ENCODE measurements around the gene LAMA3. TPM values are rescaled to one million over a fixed set of nuclear protein-coding genes. Genes with fewer than 3 reads are reported as not detected.

LAMA3 gene
- total RNA-seq, 2 donors from 2014 or later: 0.58 to 1.3 TPM

DNA sequence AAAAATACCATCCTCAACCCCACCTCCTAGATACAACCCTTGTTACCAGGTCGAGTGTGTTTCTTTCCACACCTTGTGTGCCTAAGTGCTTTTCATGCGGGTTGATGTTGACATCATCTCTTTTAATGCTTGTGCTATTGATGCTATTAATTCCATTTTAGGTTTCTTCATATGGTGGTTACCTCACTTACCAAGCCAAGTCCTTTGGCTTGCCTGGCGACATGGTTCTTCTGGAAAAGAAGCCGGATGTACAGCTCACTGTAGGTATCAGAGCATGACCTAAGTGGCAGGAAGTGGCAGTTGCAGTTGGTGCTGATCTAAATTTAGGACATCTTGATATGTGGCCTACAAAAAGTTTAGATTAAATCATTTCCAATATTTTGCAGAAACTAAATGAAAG is 175.4 kb downstream of the LAMA3 start:
- Mint-ChIP-seq H3K27me3 (ENCODE audit: insufficient read depth) (peaks cover 2% of the 10 kb centered on the region), H3K4me1 (peaks cover 9% of the 10 kb centered on the region), H3K4me3 (no peak overlapping the region), H3K36me3 (ENCODE audit: low read depth) (no peaks in the 10 kb centered on the region), H3K27ac (no peak overlapping the region), H3K9me3 (no peaks in the 10 kb centered on the region)
- Histone ChIP-seq H3K4me3 (ENCODE audit: low read length) (no peak overlapping the region), H3K27me3 (ENCODE audit: control insufficient read depth, insufficient read depth, low read length, poor library complexity, severe bottlenecking) (no peaks in the 10 kb centered on the region), H3K9ac (ENCODE audit: extremely low read depth, low read length, poor library complexity, severe bottlenecking) (no peak overlapping the region), H3K36me3 (ENCODE audit: control insufficient read depth, insufficient read depth, low read length) (no peaks in the 10 kb centered on the region), H3K27ac (ENCODE audit: low read depth, low read length) (no peak overlapping the region), H3K9me3 (ENCODE audit: control insufficient read depth, low read length) (no peaks in the 10 kb centered on the region), H3K4me1 (ENCODE audit: control insufficient read depth, insufficient read depth, low read length) (no peaks in the 10 kb centered on the region)
- TF ChIP-seq, protein P1, sequence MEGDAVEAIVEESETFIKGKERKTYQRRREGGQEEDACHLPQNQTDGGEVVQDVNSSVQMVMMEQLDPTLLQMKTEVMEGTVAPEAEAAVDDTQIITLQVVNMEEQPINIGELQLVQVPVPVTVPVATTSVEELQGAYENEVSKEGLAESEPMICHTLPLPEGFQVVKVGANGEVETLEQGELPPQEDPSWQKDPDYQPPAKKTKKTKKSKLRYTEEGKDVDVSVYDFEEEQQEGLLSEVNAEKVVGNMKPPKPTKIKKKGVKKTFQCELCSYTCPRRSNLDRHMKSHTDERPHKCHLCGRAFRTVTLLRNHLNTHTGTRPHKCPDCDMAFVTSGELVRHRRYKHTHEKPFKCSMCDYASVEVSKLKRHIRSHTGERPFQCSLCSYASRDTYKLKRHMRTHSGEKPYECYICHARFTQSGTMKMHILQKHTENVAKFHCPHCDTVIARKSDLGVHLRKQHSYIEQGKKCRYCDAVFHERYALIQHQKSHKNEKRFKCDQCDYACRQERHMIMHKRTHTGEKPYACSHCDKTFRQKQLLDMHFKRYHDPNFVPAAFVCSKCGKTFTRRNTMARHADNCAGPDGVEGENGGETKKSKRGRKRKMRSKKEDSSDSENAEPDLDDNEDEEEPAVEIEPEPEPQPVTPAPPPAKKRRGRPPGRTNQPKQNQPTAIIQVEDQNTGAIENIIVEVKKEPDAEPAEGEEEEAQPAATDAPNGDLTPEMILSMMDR (conservative IDR thresholded peaks at IDR 0.05): no peak
- 91 to 100% methylated on average over 2 to 4 of the region's 4 CpGs for WGBS, 2 experiments (ENCODE audit: insufficient coverage in 1 of 2, insufficient read length in 1 of 2)
- no peak for DNase-seq

DNA sequence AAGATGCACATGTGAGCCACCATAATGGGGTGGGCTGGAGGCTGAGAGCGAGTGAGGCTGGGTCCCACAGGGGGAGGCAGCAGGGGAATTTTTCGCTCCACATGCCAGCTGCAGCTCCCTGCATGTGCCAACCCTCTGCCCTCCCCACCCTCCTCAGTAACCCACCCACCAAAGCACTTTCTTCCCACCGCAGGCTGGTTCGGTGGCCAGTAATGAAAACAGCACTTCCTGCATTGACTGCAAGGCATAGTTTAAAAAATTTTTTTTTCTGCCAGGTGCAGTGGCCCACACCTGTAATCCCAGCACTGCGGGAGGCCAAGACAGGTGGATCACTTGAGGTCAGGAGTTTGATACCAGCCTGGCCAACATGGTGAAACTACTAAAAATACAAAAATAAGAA is 177.8 kb downstream of the LAMA3 start:
- H3K9me3 Mint-ChIP-seq: no peaks in the 10 kb centered on the region
- 83 to 97% methylated on average over 4 to 5 of the region's 5 CpGs for WGBS, 2 experiments (ENCODE audit: insufficient coverage in 1 of 2, insufficient read length in 1 of 2)
- H3K27ac ChIP-seq (ENCODE audit: low read depth, low read length): no peak overlapping the region
- H3K4me1 ChIP-seq (ENCODE audit: control insufficient read depth, insufficient read depth, low read length): no peaks in the 10 kb centered on the region
- no peak overlapping the region for H3K27ac Mint-ChIP-seq
- no peak for DNase-seq
- H3K27me3 Mint-ChIP-seq (ENCODE audit: insufficient read depth): peaks cover 2% of the 10 kb centered on the region
- H3K27me3 ChIP-seq (ENCODE audit: control insufficient read depth, insufficient read depth, low read length, poor library complexity, severe bottlenecking): no peaks in the 10 kb centered on the region
- H3K9me3 ChIP-seq (ENCODE audit: control insufficient read depth, low read length): no peaks in the 10 kb centered on the region
- no peak overlapping the region for H3K9ac ChIP-seq (ENCODE audit: extremely low read depth, low read length, poor library complexity, severe bottlenecking)
- no peaks in the 10 kb centered on the region for H3K36me3 Mint-ChIP-seq (ENCODE audit: low read depth)
- H3K36me3 ChIP-seq (ENCODE audit: control insufficient read depth, insufficient read depth, low read length): no peaks in the 10 kb centered on the region
- H3K4me3 Mint-ChIP-seq: no peak overlapping the region
- H3K4me3 ChIP-seq (ENCODE audit: low read length): no peak overlapping the region
- peaks cover 7% of the 10 kb centered on the region for H3K4me1 Mint-ChIP-seq
- TF ChIP-seq, protein P1 (conservative IDR thresholded peaks at IDR 0.05): no peak

DNA sequence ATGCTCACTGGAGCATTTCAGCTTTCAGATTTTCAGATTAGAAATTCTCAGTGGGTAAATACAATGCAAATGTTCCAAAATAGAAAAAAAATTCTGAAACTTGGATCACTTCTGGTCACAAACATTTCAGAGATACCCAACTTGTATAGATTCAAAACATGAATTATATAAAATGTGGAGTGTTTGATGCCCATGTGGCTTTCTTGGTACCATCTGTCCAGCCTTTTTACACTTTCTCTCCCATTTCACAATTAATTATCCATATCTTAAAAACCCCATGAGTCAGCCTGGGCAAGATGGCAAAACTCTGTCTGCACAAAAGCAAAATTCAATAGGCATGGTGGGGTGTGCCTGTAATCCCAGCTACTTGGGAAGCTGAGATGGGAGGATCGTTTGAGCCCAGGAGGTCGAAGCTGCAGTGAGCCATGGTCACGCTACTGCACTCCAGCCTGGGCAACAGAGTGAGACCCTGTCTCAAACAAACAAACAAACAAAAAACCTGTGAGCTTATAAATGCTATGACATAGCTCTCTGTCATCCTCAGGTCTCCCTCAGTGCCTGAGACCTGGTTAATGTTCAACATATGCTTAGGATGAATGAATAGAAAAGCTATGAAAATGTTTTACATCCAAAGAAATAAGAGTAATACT is 179.0 kb downstream of the LAMA3 start:
- Histone ChIP-seq H3K4me1 (ENCODE audit: control insufficient read depth, insufficient read depth, low read length) (no peaks in the 10 kb centered on the region), H3K9ac (ENCODE audit: extremely low read depth, low read length, poor library complexity, severe bottlenecking) (no peak overlapping the region), H3K27me3 (ENCODE audit: control insufficient read depth, insufficient read depth, low read length, poor library complexity, severe bottlenecking) (no peaks in the 10 kb centered on the region), H3K4me3 (ENCODE audit: low read length) (no peak overlapping the region), H3K9me3 (ENCODE audit: control insufficient read depth, low read length) (no peaks in the 10 kb centered on the region), H3K36me3 (ENCODE audit: control insufficient read depth, insufficient read depth, low read length) (no peaks in the 10 kb centered on the region), H3K27ac (ENCODE audit: low read depth, low read length) (no peak overlapping the region)
- no peak overlapping the region for H3K4me3 Mint-ChIP-seq
- no peak for DNase-seq
- TF ChIP-seq, protein P1 (conservative IDR thresholded peaks at IDR 0.05): no peak
- peaks cover 6% of the 10 kb centered on the region for H3K4me1 Mint-ChIP-seq
- no peaks in the 10 kb centered on the region for H3K36me3 Mint-ChIP-seq (ENCODE audit: low read depth)
- peaks cover 2% of the 10 kb centered on the region for H3K27me3 Mint-ChIP-seq (ENCODE audit: insufficient read depth)
- WGBS, 2 experiments (ENCODE audit: insufficient coverage in 1 of 2, insufficient read length in 1 of 2): 93 to 96% methylated on average over 3 of the region's 3 CpGs
- no peak overlapping the region for H3K27ac Mint-ChIP-seq
- H3K9me3 Mint-ChIP-seq: no peaks in the 10 kb centered on the region

Data from endodermal cell (in vitro differentiated cells).